Epithelial cell of proximal tubule (primary cell): ENCODE data around the gene NAV3. TPM values are rescaled to one million over a fixed set of nuclear protein-coding genes. Genes with fewer than 3 reads are reported as not detected.

Experiments used
- DNase-seq: peaks from one replicate; pipeline ENCODE4 v3.0.0-alpha.2; 2011; ENCODE audit warnings: low read depth
- H3K4me3 ChIP-seq: 2 replicates; pipeline ENCODE4 v1.5.1; 2011; ENCODE audit warnings: low read depth, mild to moderate bottlenecking, low read length
- total RNA-seq: library from RNA; depleted of rRNA; stranded (reverse); fragments of >200 nt; gene quantifications from 2 replicates; pipeline ENCODE4 v1.2.3, GENCODE V29; 2015
- TF ChIP-seq, protein P1 (sequence below): conservative IDR thresholded peaks from 2 replicates; pipeline ENCODE4 v1.5.1; 2012; ENCODE audit warnings: low read depth, mild to moderate bottlenecking, low read length

Gene NAV3
- total RNA-seq, 1 donor from 2014 or later: 15.5 TPM

DNA sequence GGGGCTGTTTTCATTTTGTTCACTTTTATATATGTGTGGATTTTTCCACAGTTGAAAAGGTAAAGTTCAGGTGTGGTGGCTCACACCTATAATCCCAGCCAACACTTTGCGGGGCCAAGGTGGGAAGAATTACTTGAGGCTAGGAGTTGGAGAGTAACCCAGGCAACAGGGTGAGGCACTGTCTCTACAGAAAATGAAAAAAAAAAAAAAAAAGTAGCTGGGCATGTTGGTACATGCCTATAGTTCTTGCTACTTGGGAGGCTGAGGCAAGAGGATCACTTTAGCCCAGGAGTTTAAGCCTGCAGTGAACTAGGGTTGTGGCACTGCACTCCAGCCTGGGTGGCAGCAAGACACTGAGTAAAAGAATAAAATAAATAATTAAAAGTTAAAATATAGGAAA is 326.5 kb downstream of the NAV3 start:
- no peak for DNase-seq
- TF ChIP-seq, protein P1, sequence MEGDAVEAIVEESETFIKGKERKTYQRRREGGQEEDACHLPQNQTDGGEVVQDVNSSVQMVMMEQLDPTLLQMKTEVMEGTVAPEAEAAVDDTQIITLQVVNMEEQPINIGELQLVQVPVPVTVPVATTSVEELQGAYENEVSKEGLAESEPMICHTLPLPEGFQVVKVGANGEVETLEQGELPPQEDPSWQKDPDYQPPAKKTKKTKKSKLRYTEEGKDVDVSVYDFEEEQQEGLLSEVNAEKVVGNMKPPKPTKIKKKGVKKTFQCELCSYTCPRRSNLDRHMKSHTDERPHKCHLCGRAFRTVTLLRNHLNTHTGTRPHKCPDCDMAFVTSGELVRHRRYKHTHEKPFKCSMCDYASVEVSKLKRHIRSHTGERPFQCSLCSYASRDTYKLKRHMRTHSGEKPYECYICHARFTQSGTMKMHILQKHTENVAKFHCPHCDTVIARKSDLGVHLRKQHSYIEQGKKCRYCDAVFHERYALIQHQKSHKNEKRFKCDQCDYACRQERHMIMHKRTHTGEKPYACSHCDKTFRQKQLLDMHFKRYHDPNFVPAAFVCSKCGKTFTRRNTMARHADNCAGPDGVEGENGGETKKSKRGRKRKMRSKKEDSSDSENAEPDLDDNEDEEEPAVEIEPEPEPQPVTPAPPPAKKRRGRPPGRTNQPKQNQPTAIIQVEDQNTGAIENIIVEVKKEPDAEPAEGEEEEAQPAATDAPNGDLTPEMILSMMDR: no peak
- no peak overlapping the region for H3K4me3 ChIP-seq

DNA sequence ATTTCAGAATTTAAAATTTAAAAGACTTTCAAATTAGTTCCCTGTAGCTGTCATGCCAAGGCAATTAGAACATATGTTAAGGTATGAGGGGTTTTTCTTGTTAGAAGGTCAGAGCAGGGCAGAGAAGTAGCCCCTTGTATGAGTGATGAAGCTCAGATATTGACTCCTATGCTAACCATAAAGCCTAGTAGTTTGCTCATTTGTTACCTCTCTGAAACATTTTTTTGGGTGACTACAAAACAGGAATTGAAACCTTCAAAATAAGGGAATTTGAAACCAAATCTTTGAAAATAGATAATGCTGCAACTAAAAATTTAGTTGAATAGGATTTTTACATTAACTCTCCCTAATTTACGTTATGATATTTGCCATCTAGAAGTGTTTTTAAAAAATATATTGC is 333.5 kb downstream of the NAV3 start:
- no peak for DNase-seq
- TF ChIP-seq, protein P1: no peak

DNA sequence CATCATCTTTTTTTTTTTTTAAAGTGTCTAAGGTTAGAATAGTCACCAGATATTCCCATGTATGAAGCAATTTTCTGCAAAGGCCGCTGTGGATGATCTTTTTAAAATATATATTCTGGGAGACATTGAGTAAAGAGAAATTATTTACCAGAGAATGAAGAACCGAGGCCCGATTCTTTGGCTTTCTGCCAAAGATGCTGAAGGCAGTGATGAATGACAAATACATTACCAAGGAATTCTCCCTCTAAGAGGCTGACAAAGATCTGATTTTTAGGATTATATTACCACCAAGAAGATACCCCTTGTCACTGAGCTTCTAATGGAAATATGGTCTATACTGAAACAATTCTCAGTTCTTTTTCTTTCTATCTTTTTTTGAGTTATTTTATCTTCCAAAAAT is 336.8 kb downstream of the NAV3 start:
- no peak for DNase-seq
- TF ChIP-seq, protein P1: no peak
- no peak overlapping the region for H3K4me3 ChIP-seq

More for the DNA sequence above, 333.5 kb downstream of the NAV3 start:
- H3K4me3 ChIP-seq: no peak overlapping the region

DNA sequence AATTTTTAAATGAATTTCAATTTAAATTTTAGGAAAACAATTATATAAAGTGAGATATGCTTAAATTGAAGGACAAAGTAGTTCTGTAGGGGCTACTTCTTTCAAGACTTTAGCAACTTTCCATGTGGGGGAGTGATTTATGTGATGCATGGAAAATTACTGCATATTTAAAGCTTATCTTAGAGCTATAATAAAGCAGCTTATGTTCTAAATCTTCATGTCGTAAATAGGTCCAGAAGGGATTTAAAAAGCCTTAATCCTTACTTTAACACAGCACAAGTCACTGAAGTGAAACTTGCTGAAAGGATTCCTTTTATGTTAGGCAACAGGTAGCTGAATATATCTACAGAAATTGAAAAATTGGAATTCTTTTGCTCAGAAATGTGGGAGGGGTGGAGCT is 340.4 kb downstream of the NAV3 start:
- no peak overlapping the region for H3K4me3 ChIP-seq
- no peak for DNase-seq
- TF ChIP-seq, protein P1: no peak

DNA sequence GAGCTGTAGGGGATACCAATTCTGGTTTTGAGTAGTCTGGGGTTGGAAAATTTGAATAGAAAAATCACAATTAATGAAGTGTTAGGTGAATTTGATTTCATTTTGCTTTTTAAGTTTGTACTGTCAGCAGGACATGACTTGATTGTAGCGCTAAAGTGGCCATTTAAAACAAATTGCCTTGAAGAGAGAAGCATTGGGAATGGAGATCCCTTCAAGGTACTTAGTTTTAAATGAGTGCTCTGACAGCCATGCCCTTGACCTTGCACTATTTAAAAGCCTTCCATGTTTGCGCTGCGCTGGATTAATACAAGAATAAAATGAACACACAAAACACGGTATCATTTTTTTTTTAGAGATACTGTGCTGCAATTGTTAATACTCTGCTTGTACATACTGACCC is 345.9 kb downstream of the NAV3 start:
- no peak for DNase-seq
- TF ChIP-seq, protein P1: no peak
- no peak overlapping the region for H3K4me3 ChIP-seq

DNA sequence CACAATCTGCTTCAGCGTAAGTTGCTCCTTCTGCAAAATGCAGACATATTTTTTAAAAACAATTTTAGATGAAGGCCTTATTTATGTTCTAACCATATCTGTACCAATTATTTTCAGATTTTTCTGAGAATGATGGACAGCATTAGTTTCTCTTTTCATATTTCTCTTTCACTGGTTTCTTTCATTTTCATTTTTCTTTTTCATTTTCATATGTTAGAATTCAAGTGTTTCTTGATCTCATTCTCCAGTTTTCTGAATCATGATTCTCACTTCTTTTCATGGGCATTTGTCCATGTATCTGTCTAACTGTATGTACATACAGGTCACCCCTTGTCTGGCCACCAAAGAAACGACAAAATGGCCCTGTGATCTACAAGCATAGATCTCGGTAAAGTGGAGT is 346.6 kb downstream of the NAV3 start:
- TF ChIP-seq, protein P1: no peak
- no peak for DNase-seq
- no peak overlapping the region for H3K4me3 ChIP-seq

DNA sequence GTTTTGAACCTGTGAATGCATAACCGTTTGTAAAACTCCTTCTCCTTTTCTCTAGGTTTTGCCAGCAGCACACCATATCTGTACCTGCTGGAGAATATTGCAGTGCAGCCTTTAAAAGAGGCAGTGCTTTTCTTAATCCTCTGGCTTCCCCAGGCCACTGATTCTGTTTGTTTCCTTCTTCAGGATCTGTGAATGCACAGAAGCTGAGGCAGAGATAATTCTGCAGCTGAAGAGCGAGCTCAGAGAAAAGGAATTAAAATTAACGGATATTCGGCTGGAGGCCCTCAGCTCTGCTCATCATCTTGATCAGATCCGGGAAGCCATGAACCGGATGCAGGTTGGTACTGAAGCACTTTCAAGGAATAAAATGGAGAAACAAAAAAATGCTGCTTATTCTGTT is 348.7 kb downstream of the NAV3 start:
- no peak for DNase-seq
- no peak overlapping the region for H3K4me3 ChIP-seq
- TF ChIP-seq, protein P1: no peak
